Endothelial cell (in vitro differentiated cells): Measurements from ENCODE around the gene HDAC4. TPM values are rescaled to one million over a fixed set of nuclear protein-coding genes. Genes with fewer than 3 reads are reported as not detected.

ENCODE experiments used
- DNase-seq: peaks from one replicate; pipeline ENCODE4 v3.0.0; 2021; ENCODE audit warnings: low spot score
- H3K27ac Mint-ChIP-seq: one replicate; pipeline ENCODE4 v1.8.0; 2021; ENCODE audit warnings: mixed read lengths, inconsistent platforms; ENCODE audit not compliant: unreplicated experiment
- H3K27me3 Mint-ChIP-seq: one replicate; pipeline ENCODE4 v1.8.0; 2021; ENCODE audit warnings: mild to moderate bottlenecking, moderate library complexity, mixed read lengths, inconsistent platforms; ENCODE audit not compliant: unreplicated experiment
- H3K36me3 Mint-ChIP-seq: one replicate; pipeline ENCODE4 v1.8.0; 2021; ENCODE audit warnings: mild to moderate bottlenecking, low read depth, mixed read lengths, inconsistent platforms; ENCODE audit not compliant: unreplicated experiment
- H3K4me1 Mint-ChIP-seq: one replicate; pipeline ENCODE4 v1.8.0; 2021; ENCODE audit warnings: mild to moderate bottlenecking, mixed read lengths, inconsistent platforms; ENCODE audit not compliant: unreplicated experiment
- H3K4me3 Mint-ChIP-seq: one replicate; pipeline ENCODE4 v1.8.0; 2021; ENCODE audit warnings: mild to moderate bottlenecking, mixed read lengths, inconsistent platforms; ENCODE audit not compliant: unreplicated experiment
- H3K9me3 Mint-ChIP-seq: one replicate; pipeline ENCODE4 v1.8.0; 2021; ENCODE audit warnings: mixed read lengths, inconsistent platforms; ENCODE audit not compliant: unreplicated experiment
- total RNA-seq: library from RNA; stranded (reverse); fragmentation: NEBNext Ultra II Directional; extraction: Animal tissue kit (Norgen Biotek cat#: 25700); gene quantifications from one replicate; pipeline ENCODE4 v1.2.1, GENCODE V29; 2021; ENCODE audit not compliant: unreplicated experiment
- TF ChIP-seq, protein P1 (sequence below): fragments of 200-600 bp; sonication (generic); IDR thresholded peaks from one replicate; pipeline ENCODE4 v1.5.0; 2021; ENCODE audit warnings: antibody characterized with exemption; ENCODE audit not compliant: unreplicated experiment

The HDAC4 gene
- total RNA-seq, 1 donor from 2014 or later = 26.0 TPM

DNA sequence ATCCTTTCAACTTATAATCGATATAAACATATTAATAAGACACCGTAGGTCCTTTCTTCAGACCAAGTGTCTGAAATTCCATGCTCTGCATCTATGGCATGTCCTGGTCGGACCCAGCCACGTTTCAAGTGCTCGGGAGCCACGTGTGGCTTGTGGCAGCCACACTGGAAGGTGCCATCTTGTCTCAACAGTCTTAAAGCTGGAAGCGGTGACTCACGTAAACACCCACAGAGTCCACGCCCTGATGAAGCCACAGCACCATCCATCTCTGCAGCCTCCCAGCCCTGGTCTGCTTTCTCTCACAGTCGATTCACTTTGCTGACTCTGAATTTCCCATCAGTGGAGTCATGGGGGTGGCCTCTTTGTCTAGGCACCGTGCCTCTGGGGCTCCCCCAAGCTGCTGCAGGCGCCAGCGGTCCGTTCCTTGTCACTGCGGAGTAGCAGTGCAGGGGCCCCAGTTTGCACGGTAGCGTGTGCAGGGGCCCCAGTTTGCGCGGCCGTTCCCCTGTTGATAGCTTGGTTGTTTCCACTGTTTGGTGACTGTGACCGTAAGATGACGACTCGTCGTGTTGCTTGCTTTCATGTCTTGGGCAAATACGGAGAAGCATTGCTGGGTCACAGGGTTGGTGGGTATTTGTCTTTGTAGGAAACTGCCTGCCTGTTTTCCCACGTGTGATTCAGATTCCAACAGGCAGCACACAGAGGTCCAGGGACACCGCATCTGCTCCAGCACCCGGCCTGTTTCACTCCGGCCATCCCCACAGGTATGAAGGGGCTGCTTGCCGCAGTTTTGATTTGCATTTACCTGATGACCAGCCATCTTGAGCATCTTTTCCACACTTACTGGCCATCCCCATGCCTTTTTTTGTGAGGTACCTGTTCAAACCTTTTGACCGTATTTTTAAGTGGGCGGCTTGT, 240.3 kb downstream of the HDAC4 start:
- Mint-ChIP-seq H3K4me1 (peaks cover 2% of the 10 kb centered on the region), H3K36me3 (peaks cover 20% of the 10 kb centered on the region), H3K27me3 (peaks cover 11% of the 10 kb centered on the region), H3K4me3 (no peak overlapping the region), H3K9me3 (no peaks in the 10 kb centered on the region), H3K27ac (no peak overlapping the region)
- no peak for DNase-seq
- TF ChIP-seq, protein P1, sequence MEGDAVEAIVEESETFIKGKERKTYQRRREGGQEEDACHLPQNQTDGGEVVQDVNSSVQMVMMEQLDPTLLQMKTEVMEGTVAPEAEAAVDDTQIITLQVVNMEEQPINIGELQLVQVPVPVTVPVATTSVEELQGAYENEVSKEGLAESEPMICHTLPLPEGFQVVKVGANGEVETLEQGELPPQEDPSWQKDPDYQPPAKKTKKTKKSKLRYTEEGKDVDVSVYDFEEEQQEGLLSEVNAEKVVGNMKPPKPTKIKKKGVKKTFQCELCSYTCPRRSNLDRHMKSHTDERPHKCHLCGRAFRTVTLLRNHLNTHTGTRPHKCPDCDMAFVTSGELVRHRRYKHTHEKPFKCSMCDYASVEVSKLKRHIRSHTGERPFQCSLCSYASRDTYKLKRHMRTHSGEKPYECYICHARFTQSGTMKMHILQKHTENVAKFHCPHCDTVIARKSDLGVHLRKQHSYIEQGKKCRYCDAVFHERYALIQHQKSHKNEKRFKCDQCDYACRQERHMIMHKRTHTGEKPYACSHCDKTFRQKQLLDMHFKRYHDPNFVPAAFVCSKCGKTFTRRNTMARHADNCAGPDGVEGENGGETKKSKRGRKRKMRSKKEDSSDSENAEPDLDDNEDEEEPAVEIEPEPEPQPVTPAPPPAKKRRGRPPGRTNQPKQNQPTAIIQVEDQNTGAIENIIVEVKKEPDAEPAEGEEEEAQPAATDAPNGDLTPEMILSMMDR = no peak

DNA sequence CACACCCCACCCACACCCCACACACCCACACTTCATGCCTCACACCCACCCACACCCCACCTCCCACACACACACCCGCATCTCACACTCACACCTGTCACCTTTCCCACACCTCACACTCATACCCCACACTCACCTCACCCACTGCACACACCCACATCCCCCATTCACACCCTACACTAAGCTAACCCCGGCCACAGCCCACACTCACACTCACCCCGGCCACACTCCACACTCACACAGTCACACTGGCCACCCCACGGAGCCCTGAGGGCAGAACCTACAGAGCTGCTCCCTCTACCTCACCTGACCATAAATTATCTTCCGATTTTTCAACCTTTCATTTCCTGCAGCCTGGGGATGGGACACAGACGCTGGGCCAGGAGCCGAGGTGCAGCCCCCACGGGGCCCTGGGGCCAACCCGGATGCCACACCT, 241.3 kb downstream of the HDAC4 start:
- peaks cover 2% of the 10 kb centered on the region for H3K4me1 Mint-ChIP-seq
- no peak for DNase-seq

DNA sequence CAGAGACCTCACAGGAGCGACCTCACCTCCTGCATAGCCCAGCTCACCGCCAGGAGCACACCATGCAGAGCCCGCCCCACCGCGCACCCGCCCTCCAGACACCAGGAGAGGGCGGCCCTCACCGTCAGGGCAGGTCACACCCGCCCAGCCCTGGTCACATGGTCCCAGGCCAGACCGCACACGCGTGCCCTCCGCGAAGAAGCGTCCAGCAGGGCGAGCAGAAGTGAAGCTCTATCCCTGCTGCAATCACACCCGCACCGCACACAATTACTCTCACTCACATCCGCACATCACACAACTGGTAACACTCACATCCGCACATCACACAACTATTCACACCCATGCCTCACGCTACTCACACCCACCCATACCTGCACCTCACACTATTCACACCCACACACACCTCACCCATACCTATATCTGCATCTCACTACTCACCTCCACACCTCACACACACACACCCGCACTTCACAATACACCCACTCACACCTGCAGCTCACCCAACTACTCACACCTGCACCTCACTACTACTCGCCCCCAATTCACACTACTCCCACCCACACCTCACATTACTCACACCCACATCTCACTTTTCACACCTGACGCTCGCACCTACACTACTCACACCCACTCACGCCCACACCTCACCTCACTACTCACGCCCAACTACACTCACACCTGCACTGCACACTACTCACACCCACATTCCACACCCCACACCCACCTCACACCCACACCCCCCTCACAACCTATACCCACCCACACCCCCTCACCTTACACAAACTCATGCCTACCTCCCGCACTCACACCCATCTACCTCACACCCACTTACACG, 242.0 kb downstream of the HDAC4 start:
- TF ChIP-seq, protein P1 = no peak
- Mint-ChIP-seq H3K36me3 (peaks cover 26% of the 10 kb centered on the region), H3K4me1 (peaks cover 2% of the 10 kb centered on the region), H3K9me3 (no peaks in the 10 kb centered on the region), H3K4me3 (peak overlapping the region; percentile 20), H3K27me3 (peaks cover 11% of the 10 kb centered on the region), H3K27ac (no peak overlapping the region)
- DNase-seq = no peak

More for the DNA sequence above, 241.3 kb downstream of the HDAC4 start:
- Mint-ChIP-seq H3K36me3 (peaks cover 22% of the 10 kb centered on the region), H3K4me3 (no peak overlapping the region), H3K27ac (no peak overlapping the region), H3K27me3 (peaks cover 11% of the 10 kb centered on the region), H3K9me3 (no peaks in the 10 kb centered on the region)
- TF ChIP-seq, protein P1 = no peak

DNA sequence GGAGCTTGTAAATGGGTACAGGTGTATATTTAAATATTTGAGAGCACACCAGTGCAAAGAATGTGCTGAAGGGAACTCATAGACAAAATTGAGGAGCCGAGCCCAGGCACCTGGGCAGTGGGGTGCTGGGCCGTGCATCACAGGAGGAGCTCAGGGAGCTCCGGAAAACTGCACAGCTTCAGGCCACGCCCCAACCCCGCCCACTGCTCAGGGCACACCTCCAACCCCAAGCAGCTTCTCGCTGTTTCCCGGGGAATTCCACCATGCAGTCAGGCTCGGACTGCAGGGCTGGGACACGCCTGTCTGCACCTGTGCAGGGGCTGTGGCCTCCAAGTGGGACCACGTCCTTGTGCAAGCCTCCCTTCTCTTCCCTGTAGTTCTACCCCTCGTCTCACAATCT, 243.0 kb downstream of the HDAC4 start:
- H3K27me3 Mint-ChIP-seq = peaks cover 11% of the 10 kb centered on the region
- DNase-seq = peak; percentile 44
- H3K27ac Mint-ChIP-seq = no peak overlapping the region
- H3K4me1 Mint-ChIP-seq = peaks cover 2% of the 10 kb centered on the region
- TF ChIP-seq, protein P1 = no peak
- H3K36me3 Mint-ChIP-seq = peaks cover 28% of the 10 kb centered on the region
- no peaks in the 10 kb centered on the region for H3K9me3 Mint-ChIP-seq
- H3K4me3 Mint-ChIP-seq = no peak overlapping the region
